Loucy (cell line): ENCODE data around the gene PCYT1A.
A peak's percentile ranks its signal among the peaks of the same experiment; 100 is the strongest.

Experiments used
- H2AFZ ChIP-seq: fragments of 200-600 bp; sonication (generic); 2 replicates; pipeline ENCODE4 v1.6.0; 2016; ENCODE audit warnings: antibody characterized with exemption, mild to moderate bottlenecking, low read length, moderate library complexity
- H3F3A ChIP-seq: fragments of 200-600 bp; 2 replicates; pipeline ENCODE4 v1.6.0; 2016; ENCODE audit warnings: antibody characterized with exemption, low read depth, mild to moderate bottlenecking
- H3K27me3 ChIP-seq: fragments of 200-600 bp; sonication (generic); 2 replicates; pipeline ENCODE4 v1.6.1; 2014; ENCODE audit warnings: low read length, mild to moderate bottlenecking; ENCODE audit not compliant: insufficient read depth, poor library complexity, severe bottlenecking
- H3K36me3 ChIP-seq: fragments of 200-600 bp; sonication (generic); 2 replicates; pipeline ENCODE4 v1.6.1; 2016; ENCODE audit warnings: low read length; ENCODE audit not compliant: insufficient read depth
- H3K4me1 ChIP-seq: fragments of 200-600 bp; sonication (generic); 2 replicates; pipeline ENCODE4 v1.5.1; 2014; ENCODE audit warnings: low read length, mild to moderate bottlenecking; ENCODE audit not compliant: insufficient read depth, poor library complexity, severe bottlenecking
- H3K4me2 ChIP-seq: fragments of 200-600 bp; sonication (generic); 2 replicates; pipeline ENCODE4 v1.6.0; 2014; ENCODE audit warnings: antibody characterized with exemption, low read length, low read depth, mild to moderate bottlenecking; ENCODE audit not compliant: poor library complexity, severe bottlenecking
- H3K4me3 ChIP-seq: fragments of 200-600 bp; sonication (generic); 2 replicates; pipeline ENCODE4 v1.5.1; 2014; ENCODE audit warnings: low read length, mild to moderate bottlenecking, mixed read lengths; ENCODE audit not compliant: poor library complexity, severe bottlenecking
- H3K79me2 ChIP-seq: fragments of 200-600 bp; sonication (generic); 2 replicates; pipeline ENCODE4 v1.6.1; 2014; ENCODE audit warnings: low read length; ENCODE audit not compliant: insufficient read depth
- H3K9ac ChIP-seq: fragments of 200-600 bp; sonication (generic); 2 replicates; pipeline ENCODE4 v1.6.0; 2014; ENCODE audit warnings: mild to moderate bottlenecking, low read depth, low read length, moderate library complexity; ENCODE audit not compliant: poor library complexity, severe bottlenecking
- H3K9me2 ChIP-seq: fragments of 200-600 bp; sonication (generic); replicated peaks from 2 replicates; pipeline ENCODE4 v1.6.1; 2016; ENCODE audit warnings: low read depth, low read length, mixed read lengths
- H3K9me3 ChIP-seq: fragments of 200-600 bp; sonication (generic); 2 replicates; pipeline ENCODE4 v1.6.1; 2014; ENCODE audit warnings: mild to moderate bottlenecking, antibody characterized with exemption, low read length, low read depth; ENCODE audit not compliant: insufficient read depth
- H4K20me1 ChIP-seq: fragments of 200-600 bp; sonication (generic); 2 replicates; pipeline ENCODE4 v1.6.0; 2014; ENCODE audit warnings: antibody characterized with exemption, low read length, mild to moderate bottlenecking; ENCODE audit not compliant: insufficient read depth, poor library complexity, severe bottlenecking
- CTCF ChIP-seq: fragments of 200-600 bp; sonication (generic); conservative IDR thresholded peaks from 2 replicates; pipeline ENCODE4 v1.5.1; 2014; ENCODE audit warnings: mild to moderate bottlenecking, antibody characterized with exemption, low read length
- EZH2phosphoT487 ChIP-seq: fragments of 200-600 bp; IDR thresholded peaks from 2 replicates; pipeline ENCODE4 v1.6.1; 2018; ENCODE audit warnings: antibody characterized with exemption, mild to moderate bottlenecking, moderate library complexity, borderline replicate concordance

Gene PCYT1A

GRCh38 chr3:196323691-196324090 lies 36.2 kb upstream of the PCYT1A start:
- Histone ChIP-seq H3K36me3 (no peaks in the 10 kb centered on the region), H2AFZ (no peak overlapping the region), H3K9ac (no peak overlapping the region), H4K20me1 (no peaks in the 10 kb centered on the region), H3K4me1 (peaks cover 4% of the 10 kb centered on the region), H3K9me2 (no peaks in the 10 kb centered on the region), H3K79me2 (no peaks in the 10 kb centered on the region), H3K4me3 (no peak overlapping the region), H3K9me3 (no peaks in the 10 kb centered on the region), H3K4me2 (no peak overlapping the region), H3K27me3 (no peaks in the 10 kb centered on the region), H3F3A (no peaks in the 10 kb centered on the region)
- peak; percentile 38; the same call in 1 of the 2 replicates for TF ChIP-seq CTCF
- TF ChIP-seq EZH2phosphoT487, result no peak

GRCh38 chr3:196323016-196323415 lies 35.5 kb upstream of the PCYT1A start:
- no peak overlapping the region for H3K4me3 ChIP-seq
- no peaks in the 10 kb centered on the region for H3K9me3 ChIP-seq
- H3K4me1 ChIP-seq, result peaks cover 4% of the 10 kb centered on the region
- H3K9me2 ChIP-seq, result no peaks in the 10 kb centered on the region
- H3F3A ChIP-seq, result no peaks in the 10 kb centered on the region
- no peak overlapping the region for H2AFZ ChIP-seq
- TF ChIP-seq EZH2phosphoT487, result no peak
- no peak for TF ChIP-seq CTCF
- no peak overlapping the region for H3K4me2 ChIP-seq
- H4K20me1 ChIP-seq, result no peaks in the 10 kb centered on the region
- no peaks in the 10 kb centered on the region for H3K79me2 ChIP-seq
- no peaks in the 10 kb centered on the region for H3K36me3 ChIP-seq
- no peak overlapping the region for H3K9ac ChIP-seq
- no peaks in the 10 kb centered on the region for H3K27me3 ChIP-seq

- H3K9me3 ChIP-seq, result no peaks in the 10 kb centered on the region
- H3K9ac ChIP-seq, result no peak overlapping the region
- no peak overlapping the region for H2AFZ ChIP-seq
- no peaks in the 10 kb centered on the region for H4K20me1 ChIP-seq
- H3K4me2 ChIP-seq, result no peak overlapping the region
- H3K27me3 ChIP-seq, result no peaks in the 10 kb centered on the region
- no peaks in the 10 kb centered on the region for H3K9me2 ChIP-seq
- H3K4me3 ChIP-seq, result no peak overlapping the region
- peaks cover 12% of the 10 kb centered on the region; the same call in 1 of the 2 replicates for H3K79me2 ChIP-seq
- TF ChIP-seq CTCF (no peak), EZH2phosphoT487 (no peak)
- no peaks in the 10 kb centered on the region for H3K36me3 ChIP-seq
- no peaks in the 10 kb centered on the region for H3F3A ChIP-seq
- H3K4me1 ChIP-seq, result peaks cover 4% of the 10 kb centered on the region
Measured at GRCh38 chr3:196321162-196321561, 33.6 kb upstream of the PCYT1A start.
